Activated naive CD4-positive, alpha-beta T cell treated with anti-CD3 and anti-CD28 coated beads, Interleukin-2, amount 10 ng/mL, durations not matched to agents 7 days and 5 days (primary cell): ENCODE measurements around the gene SMIM33.
"Not testable (repeated sequence)": the region's sequence is repeated elsewhere in the genome, so short reads cannot be mapped to it uniquely, and the experiment has no call there.

Experiments used
- CTCF ChIA-PET: fragments of 350-600 bp; sonication (Branson Sonifier 250); formaldehyde crosslinking; loops from one replicate; lab custom pipeline; 2021; ENCODE audit warnings: antibody characterized with exemption; lab: Charles Lee
- DNase-seq: peaks from one replicate; pipeline ENCODE4 v3.0.0-alpha.2; 2020
- H3K27ac Mint-ChIP-seq: one replicate; pipeline ENCODE4 v1.8.0; 2021; ENCODE audit warnings: mild to moderate bottlenecking, moderate library complexity, mixed read lengths
- H3K27me3 Mint-ChIP-seq: one replicate; pipeline ENCODE4 v1.8.0; 2021; ENCODE audit warnings: mild to moderate bottlenecking, mixed read lengths
- H3K36me3 Mint-ChIP-seq: one replicate; pipeline ENCODE4 v1.8.0; 2021; ENCODE audit warnings: mixed read lengths
- H3K4me1 Mint-ChIP-seq: one replicate; pipeline ENCODE4 v1.8.0; 2021; ENCODE audit warnings: mixed read lengths
- H3K4me3 Mint-ChIP-seq: one replicate; pipeline ENCODE4 v1.8.0; 2021; ENCODE audit warnings: mild to moderate bottlenecking, moderate library complexity, mixed read lengths
- H3K9me3 Mint-ChIP-seq: one replicate; pipeline ENCODE4 v1.8.0; 2021; ENCODE audit warnings: mixed read lengths

SMIM33 gene

DNA sequence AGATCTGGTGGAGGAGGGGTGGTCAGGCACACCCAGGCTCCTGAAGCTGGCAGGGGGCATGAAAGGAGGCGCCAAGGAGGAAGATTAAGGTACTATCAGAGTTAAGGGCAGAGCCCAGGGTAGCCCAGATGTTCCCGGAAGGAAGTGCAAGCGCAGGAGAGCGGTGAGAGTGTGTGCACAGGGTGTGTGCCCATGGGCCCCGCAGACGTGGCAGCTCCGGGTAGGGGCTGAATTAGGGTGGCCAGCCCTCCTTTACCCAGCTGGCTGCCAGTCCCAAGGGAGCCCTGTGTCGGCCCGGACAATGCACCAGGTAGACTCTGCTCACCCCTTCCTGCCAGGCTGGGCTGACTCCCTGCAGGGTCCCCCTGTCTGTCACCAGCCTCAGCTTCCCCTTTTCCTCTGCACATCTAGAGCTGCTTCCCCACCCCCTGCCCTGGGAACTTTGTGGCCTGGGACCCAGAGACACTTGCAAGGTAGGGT, at the start of gene SMIM33:
Gene SMIM33 (plus strand): TSS at position 184 of the 480 bp plus-strand sequence. CDS start 118 bp downstream, at position 302.
- Mint-ChIP-seq H3K27me3 (peaks cover 4% of the 10 kb centered on the region), H3K4me1 (peaks cover 78% of the 10 kb centered on the region), H3K36me3 (peaks cover 26% of the 10 kb centered on the region), H3K9me3 (no peaks in the 10 kb centered on the region), H3K4me3 (peak within 1 kb of the TSS; percentile 92), H3K27ac (peak within 1 kb of the TSS; percentile 90)
- peak; percentile 66 for DNase-seq
- CTCF ChIA-PET = interaction anchor here (0.9 to 1.9 kb wide), 5 partner anchors 10 to 50 kb away, joined by 3 to 9 read pairs (median 4); partner anchors contain the start of gene STING1

DNA sequence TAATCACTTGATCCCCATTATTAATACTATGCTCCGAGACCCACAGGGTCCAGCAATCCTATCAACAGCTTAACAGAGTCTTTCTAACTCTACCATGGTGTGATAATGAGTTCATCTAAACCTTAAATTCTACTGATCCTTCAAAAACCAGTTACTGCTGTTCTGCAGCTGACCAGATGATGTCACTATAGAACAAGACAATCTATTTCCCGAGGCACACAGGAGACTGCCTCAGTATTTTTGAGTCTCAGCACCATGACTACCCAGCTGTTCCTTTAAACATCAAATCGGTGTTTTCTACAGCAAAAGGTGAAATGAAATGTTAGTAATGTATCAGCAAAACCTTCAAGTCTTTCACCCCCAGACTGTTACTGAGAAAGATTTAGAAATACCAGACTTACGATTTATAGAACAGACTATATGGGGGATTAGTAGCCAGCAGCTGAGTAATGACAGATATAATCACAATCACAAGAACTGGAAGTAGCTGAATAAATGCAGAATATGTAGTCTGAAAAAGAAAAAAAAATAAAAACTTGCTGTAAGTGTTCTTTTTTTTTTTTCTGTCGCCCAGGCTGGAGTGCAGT, 48.4 kb upstream of the SMIM33 start:
- peaks cover 27% of the 10 kb centered on the region for H3K4me1 Mint-ChIP-seq
- H3K27ac Mint-ChIP-seq = peak overlapping the region; percentile 8
- no peak overlapping the region for H3K4me3 Mint-ChIP-seq
- no peaks in the 10 kb centered on the region for H3K27me3 Mint-ChIP-seq
- peak; percentile 68 for DNase-seq
- CTCF ChIA-PET = interaction anchor here (0.6 to 9.6 kb wide), 32 partner anchors 8 to 344 kb away, joined by 3 to 436 read pairs (median 5); partner anchors contain the start of genes DNAJC18, SPATA24, STING1 and UBE2D2
- H3K9me3 Mint-ChIP-seq = no peaks in the 10 kb centered on the region
- peaks cover 27% of the 10 kb centered on the region for H3K36me3 Mint-ChIP-seq

DNA sequence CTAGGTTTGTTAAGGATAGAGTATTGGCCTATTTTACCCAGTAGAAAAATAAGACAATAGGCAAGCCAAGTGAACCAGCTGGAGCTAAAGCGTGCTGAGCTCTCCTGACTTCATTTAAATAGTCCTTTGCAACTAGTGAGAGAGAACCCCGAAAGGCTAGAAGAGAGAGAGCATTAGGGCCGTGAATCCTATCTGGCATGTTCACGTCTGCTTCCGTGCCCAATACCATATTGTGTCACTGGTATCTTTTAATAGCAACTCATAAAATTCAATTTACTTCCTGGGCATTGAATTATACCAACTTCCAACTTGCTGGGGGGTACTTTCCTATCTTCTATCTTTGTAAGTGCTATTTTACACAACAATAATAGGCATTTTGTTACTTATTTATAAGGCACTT, 45.3 kb upstream of the SMIM33 start:
- Mint-ChIP-seq H3K4me1 (peaks cover 19% of the 10 kb centered on the region), H3K27me3 (no peaks in the 10 kb centered on the region), H3K27ac (no peak overlapping the region), H3K9me3 (no peaks in the 10 kb centered on the region), H3K36me3 (peaks cover 26% of the 10 kb centered on the region), H3K4me3 (no peak overlapping the region)
- CTCF ChIA-PET = interaction anchor here (1.1 to 9.6 kb wide), 4 partner anchors 11 to 89 kb away, joined by 3 to 436 read pairs (median 34); partner anchors contain the start of gene DNAJC18
- no peak for DNase-seq

DNA sequence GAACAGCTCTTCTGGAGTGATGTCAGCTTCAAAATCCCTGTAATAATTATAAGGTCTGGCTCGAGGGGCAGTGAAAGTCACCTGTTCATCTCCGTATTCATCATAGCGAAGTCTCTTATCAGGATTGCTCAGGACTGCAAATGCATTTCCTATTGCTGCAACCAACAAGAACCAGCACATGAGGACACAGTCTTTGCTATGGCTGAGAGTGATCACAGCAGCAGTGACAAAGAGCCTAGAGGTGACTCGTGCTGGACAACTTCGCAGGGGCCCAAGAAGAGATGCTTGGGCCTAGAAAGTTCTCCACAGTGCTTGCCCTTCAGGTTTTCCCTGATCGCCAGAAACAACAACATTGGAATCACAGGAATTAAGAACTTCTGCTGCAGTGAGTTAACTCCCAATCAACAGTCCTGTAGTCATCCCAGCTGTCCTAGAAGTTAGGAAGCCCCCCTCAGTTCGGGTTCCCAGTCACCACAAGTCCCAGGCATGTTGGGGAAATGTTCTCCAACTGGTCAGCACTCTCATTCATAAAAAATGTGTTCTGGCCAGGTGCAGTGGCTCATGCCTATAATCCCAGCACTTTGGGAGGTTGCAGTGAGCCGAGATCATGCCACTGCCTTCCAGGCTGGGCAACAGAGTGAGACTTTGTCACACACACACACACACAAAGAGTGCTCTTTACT, 44.5 kb upstream of the SMIM33 start:
- CTCF ChIA-PET = interaction anchor here (1.1 to 9.6 kb wide), 4 partner anchors 10 to 88 kb away, joined by 3 to 436 read pairs (median 34); partner anchors contain the start of gene DNAJC18

DNA sequence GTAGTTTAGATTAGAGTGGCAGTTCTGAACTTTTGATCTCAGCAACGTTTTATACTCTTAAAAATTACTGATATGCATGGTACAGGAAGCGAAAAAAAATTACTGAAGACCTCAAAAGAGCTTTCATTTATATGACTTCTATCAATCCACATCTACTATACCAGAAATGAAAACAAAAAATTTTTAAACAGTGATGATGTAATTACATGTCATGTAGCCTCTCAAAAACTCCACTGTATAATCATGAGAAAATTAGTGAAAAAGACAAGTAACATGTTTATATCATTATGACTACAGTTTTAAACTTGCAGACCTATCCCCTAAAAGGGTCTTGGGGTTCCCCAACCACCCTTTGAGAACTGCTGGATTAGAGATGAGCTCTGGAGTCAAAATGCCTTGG, 40.8 kb upstream of the SMIM33 start:
- Mint-ChIP-seq H3K4me1 (peaks cover 7% of the 10 kb centered on the region), H3K4me3 (no peak overlapping the region), H3K27me3 (no peaks in the 10 kb centered on the region), H3K27ac (no peak overlapping the region), H3K9me3 (no peaks in the 10 kb centered on the region), H3K36me3 (peaks cover 8% of the 10 kb centered on the region)
- CTCF ChIA-PET = interaction anchor here (0.6 to 1.3 kb wide), 4 partner anchors 14 to 206 kb away, joined by 3 to 6 read pairs (median 3); no protein-coding TSS in a partner anchor
- DNase-seq = no peak

More for the DNA sequence above, 44.5 kb upstream of the SMIM33 start:
- Mint-ChIP-seq H3K4me1 (peaks cover 19% of the 10 kb centered on the region), H3K4me3 (no peak overlapping the region), H3K27ac (no peak overlapping the region), H3K36me3 (peaks cover 26% of the 10 kb centered on the region), H3K9me3 (no peaks in the 10 kb centered on the region), H3K27me3 (no peaks in the 10 kb centered on the region)
- DNase-seq = no peak

DNA sequence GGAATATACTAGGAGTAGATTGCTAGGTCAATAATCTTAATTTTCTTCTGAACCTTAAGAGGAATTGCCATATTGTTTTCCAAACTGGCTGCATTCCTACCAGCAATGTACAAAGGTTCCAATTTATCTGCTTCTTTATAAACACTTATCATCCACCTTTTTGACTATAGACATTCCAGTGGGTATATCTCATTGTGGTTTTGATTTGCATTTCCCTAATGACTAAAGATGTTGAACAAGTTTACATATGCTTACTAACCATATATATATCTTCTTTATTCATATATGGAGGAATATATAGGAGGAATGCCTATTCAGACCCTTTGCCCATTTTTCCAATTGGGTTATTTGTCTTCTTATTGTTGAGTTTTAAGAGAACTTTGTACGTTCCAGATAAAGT, 39.1 kb upstream of the SMIM33 start:
- DNase-seq = no peak
- H3K27me3 Mint-ChIP-seq = no peaks in the 10 kb centered on the region
- H3K27ac Mint-ChIP-seq = no peak overlapping the region
- peaks cover 7% of the 10 kb centered on the region for H3K4me1 Mint-ChIP-seq
- H3K4me3 Mint-ChIP-seq = no peak overlapping the region
- CTCF ChIA-PET = interaction anchor here (8.7 kb wide), 1 partner anchor 9 kb away, joined by 63 read pairs; no protein-coding TSS in a partner anchor
- H3K36me3 Mint-ChIP-seq = peaks cover 8% of the 10 kb centered on the region
- no peaks in the 10 kb centered on the region for H3K9me3 Mint-ChIP-seq

DNA sequence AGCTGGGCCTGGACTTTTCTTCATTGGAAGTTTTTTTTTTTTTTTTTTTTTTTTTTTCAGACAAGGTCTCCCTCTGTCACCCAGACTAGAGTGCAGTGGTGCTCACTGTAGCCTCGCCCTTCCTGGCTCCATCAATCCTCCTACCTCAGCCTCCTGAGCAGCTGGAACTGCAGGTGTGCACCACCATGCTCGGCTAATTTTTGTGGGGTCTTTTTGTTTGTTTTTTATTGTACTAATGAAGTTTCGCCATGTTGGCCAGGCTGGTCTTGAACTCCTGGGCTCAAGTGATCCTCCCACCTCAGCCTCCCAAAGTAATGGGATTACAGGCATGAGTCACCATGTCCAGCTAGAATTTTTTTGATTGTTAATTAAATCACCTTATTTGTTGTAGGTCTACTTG, 35.1 kb upstream of the SMIM33 start:
- no peak for DNase-seq
- CTCF ChIA-PET = interaction anchor here (0.8 to 8.7 kb wide), 3 partner anchors 13 to 23 kb away, joined by 3 to 63 read pairs (median 4); no protein-coding TSS in a partner anchor
- Mint-ChIP-seq H3K27me3 (peaks cover 5% of the 10 kb centered on the region), H3K4me1 (peaks cover 30% of the 10 kb centered on the region), H3K9me3 (no peaks in the 10 kb centered on the region), H3K27ac (no peak overlapping the region), H3K4me3 (no peak overlapping the region), H3K36me3 (peaks cover 4% of the 10 kb centered on the region)

DNA sequence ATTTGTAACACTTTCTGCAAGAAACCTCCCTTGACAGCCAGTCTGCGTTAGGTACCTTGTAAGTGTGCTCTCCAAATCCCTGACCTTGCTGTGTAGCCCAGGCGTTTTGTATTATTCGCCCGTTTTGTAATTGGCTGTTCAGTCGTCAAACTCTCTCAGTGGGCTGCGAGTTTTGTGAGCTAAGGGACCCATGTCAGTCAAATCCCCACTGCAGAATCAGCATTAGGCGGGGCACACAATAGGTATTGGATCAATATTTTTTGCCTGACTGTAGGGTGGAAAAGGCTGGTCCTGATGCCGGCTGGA, 32.1 kb upstream of the SMIM33 start:
- Mint-ChIP-seq H3K4me1 (peaks cover 54% of the 10 kb centered on the region), H3K27me3 (peaks cover 8% of the 10 kb centered on the region), H3K27ac (peak overlapping the region; percentile 99), H3K4me3 (peak overlapping the region; percentile 98), H3K9me3 (no peaks in the 10 kb centered on the region), H3K36me3 (peaks cover 4% of the 10 kb centered on the region)
- DNase-seq = no peak
- CTCF ChIA-PET = interaction anchor here (0.9 to 8.7 kb wide), 3 partner anchors 16 to 74 kb away, joined by 3 to 63 read pairs (median 4); no protein-coding TSS in a partner anchor

DNA sequence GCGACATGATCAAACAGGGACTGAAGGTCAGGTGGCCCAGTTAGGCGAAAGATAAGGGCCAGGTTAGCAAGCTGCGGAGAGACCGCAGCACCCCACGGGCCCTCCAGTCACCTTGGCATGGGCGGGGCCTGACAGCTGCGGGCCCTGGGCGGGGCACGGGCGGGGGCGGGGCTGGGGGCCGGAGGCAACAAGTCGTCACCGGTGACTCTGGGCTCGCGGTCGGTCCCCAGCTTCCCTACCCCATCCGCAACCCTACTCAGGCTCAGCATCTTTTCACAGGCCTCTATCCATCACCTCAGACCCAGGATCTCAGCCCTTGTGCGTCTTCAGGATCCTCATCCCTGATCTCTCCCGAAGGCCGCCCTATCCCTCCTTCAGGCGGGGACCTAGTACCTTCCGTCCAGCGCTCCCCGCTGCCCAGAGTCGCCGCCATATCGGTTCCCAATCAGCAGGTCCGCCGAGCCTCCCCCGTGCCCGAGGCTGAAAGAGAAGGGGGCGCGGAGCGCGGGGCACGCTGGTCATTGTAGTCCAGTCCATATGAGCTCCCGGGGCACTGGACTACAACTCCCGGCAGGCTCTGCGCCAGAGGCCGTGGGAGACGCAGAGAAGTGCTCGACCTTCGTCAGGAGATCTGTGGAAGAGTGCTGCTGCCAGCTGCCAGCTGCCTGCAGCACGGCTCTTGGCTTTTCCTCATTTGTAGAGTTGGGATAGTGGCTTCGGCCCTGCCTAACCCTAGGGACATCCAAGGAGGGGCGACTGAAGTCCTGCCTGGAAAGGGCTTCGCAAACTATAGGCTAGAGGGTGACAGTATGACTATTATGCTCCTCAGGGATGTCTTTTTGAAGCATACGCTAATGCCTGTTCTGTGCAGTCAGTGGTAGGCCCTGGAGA, 31.5 kb upstream of the SMIM33 start, which contains the start of gene DNAJC18:
Gene DNAJC18 (minus strand): TSS at position 513 of the 891 bp plus-strand sequence. CDS start 80 bp downstream, at position 433.
- peak within 1 kb of the TSS; percentile 99 for H3K27ac Mint-ChIP-seq
- H3K27me3 Mint-ChIP-seq = peaks cover 8% of the 10 kb centered on the region
- CTCF ChIA-PET = interaction anchor here (0.6 to 8.7 kb wide), 9 partner anchors 16 to 74 kb away, joined by 3 to 63 read pairs (median 3); no protein-coding TSS in a partner anchor
- no peaks in the 10 kb centered on the region for H3K9me3 Mint-ChIP-seq
- H3K36me3 Mint-ChIP-seq = peaks cover 4% of the 10 kb centered on the region
- H3K4me1 Mint-ChIP-seq = peaks cover 60% of the 10 kb centered on the region
- H3K4me3 Mint-ChIP-seq = peak within 1 kb of the TSS; percentile 98
- peak; percentile 94 for DNase-seq

DNA sequence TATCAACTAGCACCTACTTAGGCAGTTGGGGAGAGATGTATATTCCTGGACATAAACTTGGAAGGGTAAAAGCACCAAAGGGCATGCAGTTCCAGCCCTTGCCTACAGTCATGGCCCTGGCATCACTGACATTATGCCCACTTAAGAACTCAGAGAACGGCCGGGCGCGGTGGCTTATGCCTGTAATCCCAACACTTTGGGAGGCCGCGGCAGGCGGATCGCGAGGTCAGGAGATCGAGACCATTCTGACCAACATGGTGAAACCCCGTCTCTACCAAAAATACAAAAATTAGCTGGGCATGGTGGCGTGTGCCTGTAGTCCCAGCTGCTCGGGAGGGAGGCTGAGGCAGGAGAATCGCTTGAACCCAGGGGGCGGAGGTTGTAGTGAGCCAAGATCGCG, 30.4 kb upstream of the SMIM33 start:
- not testable (repeated sequence) for H3K27me3 Mint-ChIP-seq, H3K9me3 Mint-ChIP-seq, H3K27ac Mint-ChIP-seq, H3K4me3 Mint-ChIP-seq, DNase-seq, H3K36me3 Mint-ChIP-seq
- CTCF ChIA-PET = interaction anchor here (1.0 to 8.7 kb wide), 4 partner anchors 17 to 62 kb away, joined by 3 to 63 read pairs (median 6); partner anchors contain the start of gene STING1
- peaks cover 70% of the 10 kb centered on the region for H3K4me1 Mint-ChIP-seq

DNA sequence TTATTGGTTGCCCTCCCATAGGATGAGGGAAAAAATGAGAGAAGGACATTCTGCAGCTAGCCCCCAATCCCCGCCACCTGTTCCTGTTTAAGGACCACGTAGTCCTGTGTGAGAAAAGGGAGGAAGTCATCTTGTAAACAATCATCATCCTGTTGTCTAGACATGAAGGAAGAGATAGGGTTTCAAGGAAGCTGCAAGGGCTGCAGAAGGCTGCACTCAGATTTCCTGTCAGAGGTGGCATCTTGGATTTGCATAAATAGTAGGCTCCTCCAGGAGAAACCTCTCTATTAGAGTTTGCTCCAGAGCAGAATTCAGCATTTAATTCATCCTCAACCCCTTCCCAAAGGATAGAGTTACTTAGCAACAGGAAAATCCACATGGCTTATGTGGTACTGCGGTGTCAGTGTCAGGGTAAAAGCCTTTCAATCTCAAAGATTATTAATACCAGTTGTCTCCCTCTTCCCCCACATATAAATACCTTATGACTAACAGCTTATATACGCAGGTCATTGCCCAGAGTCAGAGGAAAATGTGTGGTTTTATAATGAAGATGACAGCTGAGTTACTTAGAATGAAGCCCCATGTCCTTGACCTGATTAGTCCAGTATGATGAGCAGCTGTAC, 26.9 kb upstream of the SMIM33 start:
- CTCF ChIA-PET = interaction anchor here (1.2 to 3.2 kb wide), 3 partner anchors 14 to 24 kb away, joined by 3 to 13 read pairs (median 7); no protein-coding TSS in a partner anchor

DNA sequence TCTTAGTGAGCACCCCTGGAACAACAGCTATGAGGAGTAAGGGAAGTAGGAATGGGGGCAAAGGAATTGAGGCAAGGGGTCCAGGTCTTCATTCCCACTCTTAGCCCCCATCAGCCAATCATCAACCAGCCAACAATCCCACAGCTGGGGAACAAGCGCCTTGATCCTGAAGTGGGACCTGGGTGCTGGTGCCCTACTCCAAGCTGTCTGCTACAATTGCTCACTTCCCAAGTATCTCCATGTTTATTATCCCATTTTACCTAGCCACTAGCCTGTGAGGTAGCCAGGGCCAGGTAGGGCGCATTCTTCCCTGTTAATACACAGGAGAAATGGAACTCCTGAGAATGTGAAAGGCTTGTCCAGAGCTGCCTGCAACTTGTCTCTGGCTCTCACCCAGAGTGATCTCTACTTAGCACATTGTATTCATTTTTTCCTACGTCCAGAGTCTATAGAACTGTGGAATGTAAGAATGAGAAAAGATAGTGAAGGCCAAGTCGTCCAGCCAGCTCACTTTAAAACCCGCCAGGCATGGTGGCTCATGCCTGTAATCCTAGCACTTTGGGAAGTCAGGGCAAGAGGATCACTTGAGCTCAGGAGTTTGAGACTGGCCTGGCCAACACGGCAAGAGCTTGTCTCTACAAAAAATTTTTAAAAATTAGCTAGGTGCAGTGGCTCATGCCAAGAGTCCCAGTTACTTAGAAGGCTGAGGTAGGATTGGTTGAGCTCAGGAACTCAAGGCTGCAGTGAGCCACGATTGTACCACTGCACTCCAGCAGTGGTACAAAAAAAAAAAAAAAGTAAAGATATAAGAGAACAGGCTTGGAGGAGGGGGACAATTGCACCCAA, 25.3 kb upstream of the SMIM33 start:
- no peak for DNase-seq
- CTCF ChIA-PET = interaction anchor here (1.2 to 3.2 kb wide), 4 partner anchors 13 to 72 kb away, joined by 5 to 13 read pairs (median 6); no protein-coding TSS in a partner anchor
- peak overlapping the region; percentile 12 for H3K27ac Mint-ChIP-seq
- H3K4me1 Mint-ChIP-seq = peaks cover 77% of the 10 kb centered on the region
- H3K4me3 Mint-ChIP-seq = no peak overlapping the region
- H3K27me3 Mint-ChIP-seq = peaks cover 7% of the 10 kb centered on the region
- H3K36me3 Mint-ChIP-seq = peaks cover 4% of the 10 kb centered on the region
- no peaks in the 10 kb centered on the region for H3K9me3 Mint-ChIP-seq

More for the DNA sequence above, 26.9 kb upstream of the SMIM33 start:
- H3K27me3 Mint-ChIP-seq = peaks cover 11% of the 10 kb centered on the region
- peaks cover 2% of the 10 kb centered on the region for H3K36me3 Mint-ChIP-seq
- peak; percentile 37 for DNase-seq
- H3K4me1 Mint-ChIP-seq = peaks cover 87% of the 10 kb centered on the region
- no peak overlapping the region for H3K4me3 Mint-ChIP-seq
- H3K27ac Mint-ChIP-seq = peak overlapping the region; percentile 84
- no peaks in the 10 kb centered on the region for H3K9me3 Mint-ChIP-seq
